ENCODE measurements around the gene F5.

- no peak for TF ChIP-seq POLR2AphosphoS5 (IDR thresholded peaks at IDR 0.05; ENCODE audit: borderline replicate concordance, low read depth, low read length)
- no peak for TF ChIP-seq EZH2 (IDR thresholded peaks at IDR 0.05)
- TF ChIP-seq FOXP2 (optimal IDR thresholded peaks at IDR 0.05; ENCODE audit: control extremely low read depth, extremely low read length, insufficient read depth) = no peak
Observed at GRCh38 chr1:169495046-169495775, 91.1 kb downstream of the F5 start.
